HepG2 (cell line): Measurements from ENCODE around the gene CD58. TPM values are rescaled to one million over a fixed set of nuclear protein-coding genes. Genes with fewer than 3 reads are reported as not detected.
A peak's percentile ranks its signal among the peaks of the same experiment; 100 is the strongest.

Experiments used
- ATAC-seq: fragments of 200-7000 bp; cut with Tn5 transposase; 3 replicates; pipeline ENCODE4 v1.9.1; 2020; ENCODE audit warnings: mild to moderate bottlenecking, moderate library complexity
- BruUV-seq: library from RNA; stranded (reverse); fragments of 400-500 nt; replicated peaks from 2 replicates; lab custom pipeline; 2021; lab: Mats Ljungman, UMichigan
- CTCF ChIA-PET: fragments of 300-600 bp; formaldehyde crosslinking; extraction: SDS; loops from one replicate; lab custom pipeline; 2021; ENCODE audit warnings: low total read pairs, inconsistent platforms, low intra/inter-chr PET ratio; lab: Yijun Ruan, JAX
- POLR2A ChIA-PET: fragments of 350-600 bp; sonication (Branson Sonifier 250); formaldehyde crosslinking; loops from one replicate; lab custom pipeline; 2020; ENCODE audit warnings: antibody characterized with exemption, inconsistent platforms; lab: Yijun Ruan, JAX
- DNase-seq: peaks from one replicate; pipeline ENCODE4 v3.0.0-alpha.2; 2015; ENCODE audit warnings: low spot score
- FAIRE-seq: peaks from 3 replicates; lab custom pipeline; 2011; peaks lifted over from hg19 to GRCh38; lab: Jason Lieb, UNC
- H2AFZ ChIP-seq: one replicate; pipeline ENCODE4 v1.6.1; 2011; ENCODE audit warnings: low read length, inconsistent platforms
- H3K27ac ChIP-seq: fragments of 300-600 bp; 3 replicates; pipeline ENCODE4 v1.8.0; 2011; ENCODE audit warnings: mixed run types, mild to moderate bottlenecking, mixed read lengths, low read length, inconsistent platforms; ENCODE audit not compliant: insufficient read depth; ENCODE audit errors: extremely low read length
- H3K27me3 ChIP-seq, 2 experiments: fragments of 200-600 bp in 1 of 2; 2 replicates in 1 of 2; 3 replicates in 1 of 2; pipeline versions ENCODE4 v1.6.0 to v1.8.0; 2011; ENCODE audit warnings: low read length in 2 of 2, mild to moderate bottlenecking in 2 of 2, moderate library complexity in 2 of 2, inconsistent platforms in 1 of 2; ENCODE audit not compliant: insufficient read depth in 2 of 2, control insufficient read depth in 1 of 2
- H3K36me3 ChIP-seq, 2 experiments: fragments of 200-600 bp in 1 of 2; replicated peaks in 1 of 2; 2 replicates in 1 of 2; 3 replicates in 1 of 2; pipeline versions ENCODE4 v1.5.1 to v1.8.0; 2011; ENCODE audit warnings: low read length in 2 of 2, inconsistent platforms in 1 of 2; ENCODE audit not compliant: insufficient read depth in 2 of 2, control insufficient read depth in 1 of 2
- H3K4me1 ChIP-seq: 2 replicates; pipeline ENCODE4 v1.5.1; 2012; ENCODE audit warnings: low read length, inconsistent platforms; ENCODE audit not compliant: insufficient read depth
- H3K4me2 ChIP-seq: 2 replicates; pipeline ENCODE4 v1.6.0; 2011; ENCODE audit warnings: low read depth, low read length, inconsistent platforms
- H3K4me3 ChIP-seq, 3 experiments: fragments of 200-600 bp in 1 of 3; sonication (generic), shearing (Covaris generic) in 1 of 3; replicated peaks in 1 of 3; 2 replicates each; pipeline ENCODE4 v1.5.1; 2011 to 2016; ENCODE audit warnings: low read length in 3 of 3, inconsistent platforms in 2 of 3, low read depth in 2 of 3, mild to moderate bottlenecking in 2 of 3, control low read depth in 1 of 3, mixed read lengths in 1 of 3; ENCODE audit not compliant: insufficient read depth in 1 of 3
- H3K79me2 ChIP-seq: one replicate; pipeline ENCODE4 v1.6.1; 2011; ENCODE audit warnings: low read length, inconsistent platforms; ENCODE audit not compliant: insufficient read depth
- H3K9ac ChIP-seq: 2 replicates; pipeline ENCODE4 v1.6.0; 2011; ENCODE audit warnings: mild to moderate bottlenecking, low read depth, low read length, inconsistent platforms; ENCODE audit not compliant: insufficient read depth
- H3K9me3 ChIP-seq: 2 replicates; pipeline ENCODE4 v1.5.1; 2012; ENCODE audit warnings: mild to moderate bottlenecking, low read length
- H4K20me1 ChIP-seq: 2 replicates; pipeline ENCODE4 v1.6.0; 2011; ENCODE audit warnings: inconsistent platforms, mild to moderate bottlenecking, low read length, moderate library complexity; ENCODE audit not compliant: insufficient read depth
- ARID2 ChIP-seq: sonication (generic); formaldehyde crosslinking; IDR thresholded peaks from 2 replicates; pipeline ENCODE4 v1.8.1; 2022; ENCODE audit warnings: mild to moderate bottlenecking, missing genetic modification reagents, borderline replicate concordance
- ATF5 ChIP-seq: sonication (generic); formaldehyde crosslinking; IDR thresholded peaks from 2 replicates; pipeline ENCODE4 v1.4.0; 2020; ENCODE audit warnings: mild to moderate bottlenecking, low read depth, missing genetic modification reagents
- GMEB1 ChIP-seq: sonication (generic); formaldehyde crosslinking; IDR thresholded peaks from 2 replicates; pipeline ENCODE4 v1.5.1; 2020; ENCODE audit warnings: missing genetic modification reagents, mild to moderate bottlenecking, borderline replicate concordance
- KMT2A ChIP-seq: sonication (generic); formaldehyde crosslinking; IDR thresholded peaks from 2 replicates; pipeline ENCODE4 v1.4.0; 2020; ENCODE audit warnings: missing genetic modification reagents
- RORA ChIP-seq: sonication (generic); formaldehyde crosslinking; IDR thresholded peaks from 2 replicates; pipeline ENCODE4 v1.5.0; 2020; ENCODE audit warnings: mild to moderate bottlenecking, missing genetic modification reagents, moderate library complexity
- TBX2 ChIP-seq: sonication (generic); formaldehyde crosslinking; IDR thresholded peaks from 2 replicates; pipeline ENCODE4 v1.5.0; 2020; ENCODE audit warnings: missing genetic modification reagents, mild to moderate bottlenecking, borderline replicate concordance
- ZFP36L2 ChIP-seq: sonication (generic); formaldehyde crosslinking; IDR thresholded peaks from 2 replicates; pipeline ENCODE4 v1.4.0; 2020; ENCODE audit warnings: missing genetic modification reagents
- ZNF577 ChIP-seq: sonication (generic); formaldehyde crosslinking; IDR thresholded peaks from 2 replicates; pipeline ENCODE4 v1.4.0; 2020; ENCODE audit warnings: mild to moderate bottlenecking, low read depth, missing genetic modification reagents, borderline replicate concordance
- ZNF580 ChIP-seq: IDR thresholded peaks from 2 replicates; pipeline ENCODE4 v1.6.1; 2016; ENCODE audit warnings: low read depth, borderline replicate concordance
- WGBS: methylation state at CpG from one replicate; pipeline ENCODE4 v1.1.6; 2017; ENCODE audit warnings: low lambda C conversion rate; 5-methylcytosine and 5-hydroxymethylcytosine counted together
- in situ Hi-C: cut with HindIII; loops from 2 replicates; pipeline ENCODE4 v1.10.0; 2017; ENCODE audit warnings: low pct_unique_long_range_greater_than_20kb; ENCODE audit not compliant: extremely low pct_ligation_motif_present
- intact Hi-C: fragments of 100-400 bp; cut with micrococcal nuclease; formaldehyde crosslinking; loops from one replicate; pipeline ENCODE4 v1.10.0; 2022; ENCODE audit not compliant: unreplicated experiment
- polyA plus RNA-seq, 8 experiments: library from polyadenylated mRNA; depleted of rRNA in 3 of 8; stranded (reverse) in 7 of 8; unstranded in 1 of 8; fragments of >200 nt; fragmentation: Illumina TruSeq in 4 of 8; extraction: Trizol in 4 of 8; gene quantifications; 2 replicates each; pipeline versions ENCODE4 v1.2.1 to v1.2.3, GENCODE V29; 2011 to 2016; ENCODE audit warnings: low read depth in 4 of 8, missing spikeins in 1 of 8, mixed read lengths in 1 of 8; ENCODE audit not compliant: insufficient read depth in 1 of 8
- total RNA-seq, 5 experiments: library from RNA; depleted of rRNA; stranded (reverse); fragments of >200 nt; fragmentation: Illumina TruSeq; extraction: Trizol; gene quantifications; 2 replicates each; pipeline ENCODE4 v1.2.3, GENCODE V29; 2016; ENCODE audit warnings: low read depth in 1 of 5

The CD58 gene
- total and polyA plus RNA-seq, 2 of the 13 experiments (the other 11 are each of a cell fraction or from before 2014, with no cell fraction given), result 9.4 to 13.5 TPM

- TF ChIP-seq KMT2A (CRISPR knock-in tag) (peak; percentile 7; the same call in 1 of the 2 replicates), RORA (CRISPR knock-in tag) (no peak), GMEB1 (0 out of 2 replicates have a peak, but pooled peaks have one; percentile 23), ARID2 (CRISPR knock-in tag) (no peak), ZNF577 (CRISPR knock-in tag) (no peak), ZFP36L2 (no peak), ZNF580 (CRISPR knock-in tag) (0 out of 2 replicates have a peak, but pooled peaks have one; percentile 4)
These were observed 95.0 kb downstream of the CD58 start (continued) for GRCh38 chr1:116475850-116476218.

- intact Hi-C loops (no loop called here), in situ Hi-C loops (no loop called here)
- Histone ChIP-seq H3K36me3 (peaks cover 2 to 5% of the 10 kb centered on the region in 2 experiments; a peak in 3 of 5 replicates), H3K79me2 (peaks cover 87% of the 10 kb centered on the region), H3K27ac (peak overlapping the region; percentile 96), H3K9ac (peak overlapping the region; percentile 83), H3K4me2 (peak overlapping the region; percentile 85), H3K27me3 (no peaks in the 10 kb centered on the region), H3K4me3 (peak overlapping the region in 2 of 3 experiments; percentile 36 to 53; a peak in 4 of 6 replicates), H2AFZ (no peak overlapping the region), H3K4me1 (peaks cover 99% of the 10 kb centered on the region), H4K20me1 (no peaks in the 10 kb centered on the region), H3K9me3 (no peaks in the 10 kb centered on the region)
- ChIA-PET POLR2A (interaction anchor here (0.8 to 7.2 kb wide), 31 partner anchors 8 to 365 kb away, joined by 3 to 129 read pairs (median 7); partner anchors contain the start of genes ATP1A1 and MAB21L3), CTCF (interaction anchor here (1.1 kb wide), 1 partner anchor 11 kb away, joined by 3 read pairs; no protein-coding TSS in a partner anchor)
- FAIRE-seq (peak; percentile 99), DNase-seq (peak; percentile 98), ATAC-seq (peak; percentile 94)
- BruUV-seq, result TSS peak; percentile 47
- WGBS, result 1% methylated on average over 10 of the region's 14 CpGs
- TF ChIP-seq TBX2 (CRISPR knock-in tag) (peak; percentile 93), ATF5 (CRISPR knock-in tag) (peak; percentile 96; the same call in 1 of the 2 replicates)
These were observed 95.6 kb downstream of the CD58 start for GRCh38 chr1:116474921-116475849.
